H9 (cell line): ENCODE data around the gene TMPRSS7. TPM values are rescaled to one million over a fixed set of nuclear protein-coding genes. Genes with fewer than 3 reads are reported as not detected.

Experiments used
- DNase-seq: peaks from one replicate; pipeline ENCODE4 v3.0.0-alpha.2; 2017
- H2AFZ ChIP-seq: one replicate; pipeline ENCODE4 v1.6.1; 2013; ENCODE audit warnings: mild to moderate bottlenecking, low read length, control low read depth, moderate library complexity
- H2AK5ac ChIP-seq: 2 replicates; pipeline ENCODE4 v1.6.1; 2013; ENCODE audit warnings: low read length, control low read depth, mixed read lengths; ENCODE audit not compliant: insufficient read length
- H2BK120ac ChIP-seq: one replicate; pipeline ENCODE4 v1.6.1; 2013; ENCODE audit warnings: low read depth, mild to moderate bottlenecking, low read length, control low read depth, inconsistent platforms; ENCODE audit not compliant: poor library complexity, severe bottlenecking
- H2BK12ac ChIP-seq: 2 replicates; pipeline ENCODE4 v1.6.1; 2013; ENCODE audit warnings: low read length, control low read depth, mixed read lengths, low read depth; ENCODE audit not compliant: insufficient read length
- H2BK15ac ChIP-seq: 2 replicates; pipeline ENCODE4 v1.6.1; 2013; ENCODE audit warnings: low read depth, low read length, control low read depth
- H2BK20ac ChIP-seq: one replicate; pipeline ENCODE4 v1.6.1; 2013; ENCODE audit warnings: low read depth, mild to moderate bottlenecking, low read length, control low read depth, inconsistent platforms; ENCODE audit not compliant: poor library complexity, severe bottlenecking
- H2BK5ac ChIP-seq: 2 replicates; pipeline ENCODE4 v1.6.1; 2013; ENCODE audit warnings: low read length, control low read depth, mixed read lengths; ENCODE audit not compliant: insufficient read length
- H3K14ac ChIP-seq: 2 replicates; pipeline ENCODE4 v1.6.1; 2013; ENCODE audit warnings: low read length, control low read depth; ENCODE audit not compliant: insufficient read depth
- H3K18ac ChIP-seq: 2 replicates; pipeline ENCODE4 v1.6.1; 2013; ENCODE audit warnings: low read depth, mild to moderate bottlenecking, mixed read lengths, low read length, control low read depth; ENCODE audit not compliant: insufficient read length
- H3K23ac ChIP-seq: 2 replicates; pipeline ENCODE4 v1.6.1; 2013; ENCODE audit warnings: low read length, control low read depth, mixed read lengths, low read depth; ENCODE audit not compliant: insufficient read length
- H3K23me2 ChIP-seq: 2 replicates; pipeline ENCODE4 v1.6.1; 2013; ENCODE audit warnings: low read depth, mild to moderate bottlenecking, mixed read lengths, low read length, control low read depth; ENCODE audit not compliant: insufficient read length, poor library complexity, severe bottlenecking
- H3K27ac ChIP-seq: 2 replicates; pipeline ENCODE4 v1.5.1; 2013; ENCODE audit warnings: low read length, control low read depth, mixed read lengths, low read depth; ENCODE audit not compliant: insufficient read length
- H3K27me3 ChIP-seq: 2 replicates; pipeline ENCODE4 v1.6.1; 2013; ENCODE audit warnings: low read length, control low read depth, inconsistent platforms; ENCODE audit not compliant: insufficient read depth
- H3K4ac ChIP-seq: 2 replicates; pipeline ENCODE4 v1.6.1; 2013; ENCODE audit warnings: low read depth, mild to moderate bottlenecking, control low read depth, inconsistent platforms, low read length, moderate library complexity
- H3K4me1 ChIP-seq: 2 replicates; pipeline ENCODE4 v1.6.1; 2013; ENCODE audit warnings: low read length, control low read depth, inconsistent platforms; ENCODE audit not compliant: insufficient read depth
- H3K4me2 ChIP-seq: 2 replicates; pipeline ENCODE4 v1.6.1; 2013; ENCODE audit warnings: low read length, control low read depth, mixed read lengths; ENCODE audit not compliant: insufficient read length, insufficient read depth
- H3K56ac ChIP-seq: 2 replicates; pipeline ENCODE4 v1.6.1; 2013; ENCODE audit warnings: low read depth, mild to moderate bottlenecking, mixed read lengths, low read length, control low read depth; ENCODE audit not compliant: insufficient read length
- H3K79me1 ChIP-seq: 2 replicates; pipeline ENCODE4 v1.6.1; 2013; ENCODE audit warnings: low read depth, mild to moderate bottlenecking, moderate library complexity, low read length, control low read depth, inconsistent platforms; ENCODE audit not compliant: insufficient read depth, poor library complexity, severe bottlenecking
- H3K79me2 ChIP-seq: 2 replicates; pipeline ENCODE4 v1.6.1; 2013; ENCODE audit warnings: low read length, control low read depth, inconsistent platforms; ENCODE audit not compliant: insufficient read depth
- H3K9ac ChIP-seq: 2 replicates; pipeline ENCODE4 v1.6.1; 2013; ENCODE audit warnings: low read length, control low read depth, mixed read lengths; ENCODE audit not compliant: insufficient read length; ENCODE audit errors: extremely low read depth
- H3K9me3 ChIP-seq: one replicate; pipeline ENCODE4 v1.6.1; 2013; ENCODE audit warnings: low read depth, low read length, inconsistent platforms; ENCODE audit not compliant: control insufficient read depth
- H3T11ph ChIP-seq: one replicate; pipeline ENCODE4 v1.6.1; 2013; ENCODE audit warnings: mild to moderate bottlenecking, low read length, control low read depth, inconsistent platforms
- H4K20me1 ChIP-seq: one replicate; pipeline ENCODE4 v1.6.1; 2013; ENCODE audit not compliant: control insufficient read depth, insufficient read length, insufficient read depth
- H4K5ac ChIP-seq: 2 replicates; pipeline ENCODE4 v1.6.1; 2013; ENCODE audit warnings: low read depth, mild to moderate bottlenecking, mixed read lengths, low read length, control low read depth; ENCODE audit not compliant: insufficient read length
- H4K8ac ChIP-seq: replicated peaks from 2 replicates; pipeline ENCODE4 v1.6.1; 2013; ENCODE audit warnings: low read length, control low read depth, mixed read lengths, low read depth; ENCODE audit not compliant: insufficient read length
- H4K91ac ChIP-seq: 2 replicates; pipeline ENCODE4 v1.6.1; 2013; ENCODE audit warnings: low read depth, mild to moderate bottlenecking, moderate library complexity, mixed read lengths, low read length, control low read depth; ENCODE audit not compliant: insufficient read length
- H3K27ac Mint-ChIP-seq, 3 experiments: 2 replicates in 2 of 3; 3 replicates in 1 of 3; pipeline ENCODE4 v1.8.0; 2020 to 2021; ENCODE audit warnings: mixed read lengths in 3 of 3, mild to moderate bottlenecking in 1 of 3, moderate library complexity in 1 of 3
- H3K27me3 Mint-ChIP-seq: 2 replicates; pipeline ENCODE4 v1.8.0; 2021; ENCODE audit warnings: low read depth, mild to moderate bottlenecking, moderate library complexity, mixed read lengths
- H3K36me3 Mint-ChIP-seq, 3 experiments: 2 replicates in 2 of 3; 3 replicates in 1 of 3; pipeline ENCODE4 v1.8.0; 2020 to 2021; ENCODE audit warnings: low read depth in 3 of 3, mixed read lengths in 3 of 3; ENCODE audit not compliant: insufficient read depth in 1 of 3
- H3K4me1 Mint-ChIP-seq, 2 experiments: 2 replicates each; pipeline ENCODE4 v1.8.0; 2020; ENCODE audit warnings: mixed read lengths in 2 of 2
- H3K4me3 Mint-ChIP-seq, 2 experiments: 2 replicates in 1 of 2; 3 replicates in 1 of 2; pipeline ENCODE4 v1.8.0; 2020 to 2021; ENCODE audit warnings: mild to moderate bottlenecking in 2 of 2, mixed read lengths in 2 of 2, moderate library complexity in 1 of 2
- H3K9me3 Mint-ChIP-seq, 2 experiments: 2 replicates in 1 of 2; 3 replicates in 1 of 2; pipeline ENCODE4 v1.8.0; 2020; ENCODE audit warnings: mild to moderate bottlenecking in 2 of 2, mixed read lengths in 2 of 2, moderate library complexity in 1 of 2
- WGBS: extraction: QIAGEN DNeasy Blood & Tissue Kit; methylation state at CpG from one replicate; pipeline ENCODE4 v1.1.7; 2013; ENCODE audit warnings: missing lambda C conversion rate, low lambda C conversion rate, mixed read lengths; ENCODE audit not compliant: insufficient read length; ENCODE audit errors: extremely low coverage; 5-methylcytosine and 5-hydroxymethylcytosine counted together
- total RNA-seq: library from RNA; stranded (reverse); gene quantifications from 2 replicates; pipeline ENCODE4 v1.2.1, GENCODE V29; 2021
- TF ChIP-seq, protein P1 (sequence below): fragments of 200-600 bp; sonication (generic); conservative IDR thresholded peaks from 3 replicates; pipeline ENCODE4 v1.8.0; 2021; ENCODE audit warnings: antibody characterized with exemption, mild to moderate bottlenecking

Gene TMPRSS7
- total RNA-seq, 1 experiment from 2014 or later: not detected

DNA sequence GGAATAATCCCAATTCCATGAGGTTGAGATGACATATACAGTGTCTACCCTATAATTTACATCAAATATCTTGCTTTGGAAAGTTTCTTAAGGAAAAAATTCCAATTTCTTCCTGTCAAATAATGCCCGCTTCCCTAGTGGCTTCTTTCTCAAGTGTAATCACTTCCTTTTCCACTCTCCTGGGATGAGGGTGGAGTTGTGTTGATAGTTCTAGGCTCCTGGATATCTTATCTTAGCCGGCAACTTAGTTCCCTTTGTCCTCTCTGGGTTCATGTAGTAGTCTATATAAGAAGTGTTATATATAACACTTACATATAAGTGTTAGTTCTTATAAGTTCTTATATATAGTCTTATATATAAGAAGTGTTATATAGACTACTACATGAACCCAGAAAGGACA lies 24.9 kb upstream of the TMPRSS7 start:
- H3K27ac ChIP-seq: no peak overlapping the region
- WGBS: no CpG with 5 or more reads among the region's 2 CpGs
- no peak overlapping the region for H2BK120ac ChIP-seq
- H4K8ac ChIP-seq: no peak overlapping the region
- Mint-ChIP-seq H3K27me3 (no peaks in the 10 kb centered on the region), H3K4me1 (no peaks in the 10 kb centered on the region), H3K4me3 (no peak overlapping the region), H3K9me3 (no peaks in the 10 kb centered on the region), H3K36me3 (peaks cover 0 to 7% (median 5%) of the 10 kb centered on the region in 3 experiments; a peak in 4 of 7 replicates), H3K27ac (no peak overlapping the region)
- no peak overlapping the region for H2BK12ac ChIP-seq
- no peak overlapping the region for H3K4me2 ChIP-seq
- no peak overlapping the region for H2BK15ac ChIP-seq
- H3T11ph ChIP-seq: no peak overlapping the region
- no peaks in the 10 kb centered on the region for H3K79me1 ChIP-seq
- no peak overlapping the region for H4K91ac ChIP-seq
- H4K5ac ChIP-seq: no peak overlapping the region
- no peaks in the 10 kb centered on the region for H3K27me3 ChIP-seq
- no peaks in the 10 kb centered on the region for H3K9me3 ChIP-seq
- H2BK5ac ChIP-seq: no peak overlapping the region
- H3K14ac ChIP-seq: no peak overlapping the region
- TF ChIP-seq, protein P1, sequence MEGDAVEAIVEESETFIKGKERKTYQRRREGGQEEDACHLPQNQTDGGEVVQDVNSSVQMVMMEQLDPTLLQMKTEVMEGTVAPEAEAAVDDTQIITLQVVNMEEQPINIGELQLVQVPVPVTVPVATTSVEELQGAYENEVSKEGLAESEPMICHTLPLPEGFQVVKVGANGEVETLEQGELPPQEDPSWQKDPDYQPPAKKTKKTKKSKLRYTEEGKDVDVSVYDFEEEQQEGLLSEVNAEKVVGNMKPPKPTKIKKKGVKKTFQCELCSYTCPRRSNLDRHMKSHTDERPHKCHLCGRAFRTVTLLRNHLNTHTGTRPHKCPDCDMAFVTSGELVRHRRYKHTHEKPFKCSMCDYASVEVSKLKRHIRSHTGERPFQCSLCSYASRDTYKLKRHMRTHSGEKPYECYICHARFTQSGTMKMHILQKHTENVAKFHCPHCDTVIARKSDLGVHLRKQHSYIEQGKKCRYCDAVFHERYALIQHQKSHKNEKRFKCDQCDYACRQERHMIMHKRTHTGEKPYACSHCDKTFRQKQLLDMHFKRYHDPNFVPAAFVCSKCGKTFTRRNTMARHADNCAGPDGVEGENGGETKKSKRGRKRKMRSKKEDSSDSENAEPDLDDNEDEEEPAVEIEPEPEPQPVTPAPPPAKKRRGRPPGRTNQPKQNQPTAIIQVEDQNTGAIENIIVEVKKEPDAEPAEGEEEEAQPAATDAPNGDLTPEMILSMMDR: no peak
- H3K4ac ChIP-seq: no peak overlapping the region
- no peak overlapping the region for H3K18ac ChIP-seq
- no peak overlapping the region for H2AFZ ChIP-seq
- DNase-seq: no peak
- H3K56ac ChIP-seq: no peak overlapping the region
- H3K23ac ChIP-seq: no peak overlapping the region
- H3K79me2 ChIP-seq: no peaks in the 10 kb centered on the region
- no peak overlapping the region for H2BK20ac ChIP-seq
- H3K23me2 ChIP-seq: no peaks in the 10 kb centered on the region
- H3K9ac ChIP-seq: no peak overlapping the region
- no peak overlapping the region for H2AK5ac ChIP-seq
- no peaks in the 10 kb centered on the region for H3K4me1 ChIP-seq
- H4K20me1 ChIP-seq: no peaks in the 10 kb centered on the region
